ENCODE results near the gene SETD4. TPM values are rescaled to one million over a fixed set of nuclear protein-coding genes. Genes with fewer than 3 reads are reported as not detected.
A peak's percentile ranks its signal among the peaks of the same experiment; 100 is the strongest.
"Not testable (repeated sequence)": the region's sequence is repeated elsewhere in the genome, so short reads cannot be mapped to it uniquely, and the experiment has no call there.

SETD4 gene
- total RNA-seq, result 11.3 and 17.3 TPM in 2 replicates

- peak; percentile 74 for DNase-seq (ENCODE audit: low read depth, low spot score)
These were observed at the start of gene SETD4 for GRCh38 chr21:36060159-36060921. TSS of gene SETD4 (minus strand) at chr21:36060526. CDS start at chr21:36058888, 1,638 bp downstream.

DNA sequence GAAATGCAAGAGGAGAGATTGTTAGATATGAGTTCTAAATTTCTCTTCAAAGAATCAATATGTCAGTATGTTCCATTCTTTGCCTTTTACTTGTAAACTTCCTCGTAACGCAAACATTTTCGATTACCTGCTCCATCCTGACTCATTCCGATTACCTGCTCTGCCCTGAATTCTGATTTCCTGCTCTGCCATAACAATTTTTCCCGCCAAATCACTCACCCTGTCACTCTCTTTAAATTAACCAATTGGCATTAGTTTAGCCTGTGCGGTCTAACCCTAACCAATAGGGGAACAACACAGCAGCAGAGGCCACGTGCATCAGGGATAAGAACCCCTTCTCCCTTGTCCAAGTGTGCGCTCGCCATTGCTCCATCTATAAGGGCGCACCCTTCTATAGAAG, 49.5 kb upstream of the SETD4 start:
- DNase-seq (ENCODE audit: low read depth, low spot score), result no peak

DNA sequence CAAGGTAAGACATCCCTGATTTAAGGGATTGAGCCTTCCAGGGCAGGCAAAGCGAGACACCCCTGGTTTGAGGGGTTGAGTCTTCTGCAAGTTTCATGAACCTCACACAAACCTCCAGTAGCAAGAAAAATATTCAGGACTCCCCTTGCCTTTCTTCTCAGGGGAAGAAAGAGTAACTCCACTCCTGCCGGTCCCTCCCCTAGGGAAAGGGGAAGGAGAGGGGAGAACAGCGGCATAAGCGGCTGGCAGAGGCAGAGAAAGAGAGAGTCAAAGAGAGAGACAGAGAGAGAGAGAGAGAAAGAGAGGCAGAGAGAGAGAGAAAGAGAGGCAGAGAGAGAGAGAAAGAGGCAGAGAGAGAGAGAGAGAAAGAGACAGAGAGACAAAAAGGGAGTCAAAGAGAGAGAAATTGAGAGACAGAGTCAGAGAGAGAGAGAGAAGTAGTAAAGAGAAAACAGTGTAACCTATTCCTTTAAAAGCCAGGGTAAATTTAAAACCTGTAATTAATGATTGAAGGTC, 45.1 kb upstream of the SETD4 start:
- DNase-seq (ENCODE audit: low read depth, low spot score), result no peak

DNA sequence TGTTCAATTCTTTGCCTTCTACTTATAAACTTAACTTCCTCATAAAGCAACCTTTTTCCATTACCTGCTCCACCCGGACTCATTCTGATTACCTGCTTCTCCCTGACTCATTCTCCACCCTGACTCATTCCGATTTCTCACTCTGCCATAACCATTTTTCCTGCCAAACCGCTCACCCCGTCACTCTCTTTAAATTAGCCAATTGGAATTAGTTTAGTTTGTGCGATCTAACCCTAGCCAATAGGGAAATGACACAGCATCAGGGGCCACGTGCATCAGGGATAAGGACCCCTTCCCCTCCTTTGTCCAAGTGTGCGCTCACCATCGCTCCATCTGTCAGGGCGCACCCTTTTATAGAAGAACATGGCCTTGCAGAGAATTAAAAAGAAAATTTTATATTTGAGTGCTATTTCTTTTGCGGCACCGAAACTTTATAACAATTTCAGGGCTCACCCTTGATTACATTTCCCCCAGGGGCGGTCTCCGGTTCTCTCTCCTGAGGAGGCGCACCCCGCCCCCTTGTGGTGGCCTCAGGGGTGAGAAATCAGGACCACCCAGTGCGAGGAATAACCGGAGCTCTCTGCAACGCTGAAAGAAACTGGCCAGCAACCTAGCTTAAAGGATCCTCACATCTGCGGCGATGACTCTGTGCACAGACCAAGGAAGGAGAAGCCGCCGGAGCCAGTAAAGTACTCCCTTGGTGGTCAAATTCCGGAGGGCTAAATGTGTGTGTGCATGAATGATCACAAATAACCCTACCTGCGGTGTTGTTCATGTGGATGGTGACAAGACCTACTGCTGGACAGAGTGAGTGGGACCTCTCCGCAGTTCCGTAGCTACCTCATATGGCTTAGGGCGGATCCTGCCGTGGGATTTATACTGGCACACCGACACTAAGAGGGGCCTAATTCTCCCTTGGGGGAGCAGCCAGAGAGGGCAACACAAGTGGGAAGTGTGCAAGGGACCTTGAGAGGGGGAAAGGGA, 44.3 kb upstream of the SETD4 start:
- DNase-seq (ENCODE audit: low read depth, low spot score), result no peak

GRCh38 chr21:36103434-36103833, 43.1 kb upstream of the SETD4 start:
- DNase-seq (ENCODE audit: low read depth, low spot score), result no peak

GRCh38 chr21:36100971-36101641, 40.8 kb upstream of the SETD4 start:
- no peak for DNase-seq (ENCODE audit: low read depth, low spot score)

- DNase-seq (ENCODE audit: low read depth, low spot score), result not testable (repeated sequence)
These were observed 39.4 kb upstream of the SETD4 start for GRCh38 chr21:36099695-36100211.

GRCh38 chr21:36099000-36099399, 38.7 kb upstream of the SETD4 start:
- no peak for DNase-seq (ENCODE audit: low read depth, low spot score)

DNA sequence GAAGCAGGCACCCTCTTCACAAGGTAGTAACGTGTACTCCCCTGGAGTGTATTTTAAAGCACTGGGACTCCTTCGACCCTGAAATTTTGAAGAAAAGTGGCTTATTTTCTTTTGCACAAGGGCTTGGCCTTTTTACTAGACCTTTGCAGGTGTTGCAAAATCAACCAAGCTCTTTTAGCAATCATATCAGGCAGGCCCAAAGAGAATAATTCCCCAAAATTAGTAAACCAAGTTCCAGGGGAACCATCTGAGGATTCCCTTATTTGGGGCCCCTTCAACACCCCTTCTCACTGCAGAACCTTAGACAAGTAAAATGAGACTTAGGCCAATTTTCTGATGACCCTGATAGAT, 37.8 kb upstream of the SETD4 start:
- no peak for DNase-seq (ENCODE audit: low read depth, low spot score)

GRCh38 chr21:36097427-36098181, 37.3 kb upstream of the SETD4 start:
- DNase-seq (ENCODE audit: low read depth, low spot score), result no peak

DNA sequence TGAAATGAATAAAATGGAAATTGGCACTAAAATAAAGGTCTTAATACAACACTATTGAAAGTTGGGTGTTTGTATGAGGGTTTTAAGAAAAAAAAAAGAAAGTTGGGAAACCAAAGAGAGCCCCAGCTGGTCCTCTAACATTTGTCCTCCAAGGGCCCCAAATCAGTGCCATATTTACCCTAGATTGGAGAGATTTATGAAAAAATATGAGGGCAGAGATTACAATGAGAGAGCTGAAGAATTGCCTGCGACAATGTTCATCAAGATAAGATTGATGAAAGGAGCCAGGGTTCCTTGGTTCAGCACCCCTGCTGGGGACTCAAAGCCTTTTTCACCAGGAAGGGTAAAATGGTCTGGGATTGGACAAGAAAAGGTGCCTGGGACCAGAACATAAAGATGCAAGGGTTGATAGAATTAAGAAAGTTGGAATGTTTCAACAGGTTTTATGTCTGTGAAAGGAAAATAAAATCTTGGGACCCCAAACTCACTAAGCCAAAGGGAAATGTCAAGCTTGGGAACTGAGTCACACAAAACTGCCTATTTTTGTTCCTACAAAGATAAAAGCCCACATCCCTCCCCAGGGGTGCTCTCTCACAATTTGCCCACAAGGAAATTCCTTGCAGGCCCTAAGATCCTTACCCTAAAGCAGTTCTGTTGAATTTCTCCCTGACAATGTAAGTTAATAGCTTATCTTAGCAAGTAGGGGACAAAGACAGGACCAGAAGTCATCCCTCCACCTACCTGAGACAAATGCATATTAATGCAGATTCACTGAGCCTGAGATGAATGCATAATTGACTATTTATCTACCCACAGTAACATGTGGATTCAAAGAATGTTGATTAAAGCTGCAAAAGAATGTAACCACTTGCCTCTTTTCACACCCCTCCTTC, 36.3 kb upstream of the SETD4 start:
- no peak for DNase-seq (ENCODE audit: low read depth, low spot score)

GRCh38 chr21:36093512-36093911, 33.2 kb upstream of the SETD4 start:
- no peak for DNase-seq (ENCODE audit: low read depth, low spot score)

DNA sequence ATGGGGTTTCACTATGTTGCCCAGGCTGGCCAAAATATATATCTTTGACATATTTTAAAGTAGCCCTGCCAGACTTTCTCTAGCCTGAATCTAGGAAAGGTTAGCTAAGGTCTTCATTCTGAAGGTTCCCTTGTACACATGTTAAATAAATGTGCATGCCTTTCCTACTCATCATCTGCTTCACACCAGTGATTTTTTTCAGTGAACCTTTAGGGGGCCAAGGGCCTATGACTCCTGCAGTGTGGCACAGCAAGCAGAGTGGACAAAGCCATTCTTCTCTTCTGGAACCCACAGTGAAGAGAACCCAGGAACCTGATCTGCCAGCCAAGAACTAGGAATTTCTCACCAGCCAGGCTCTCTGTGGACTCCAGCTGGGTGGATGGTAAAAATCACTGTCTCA, 32.4 kb upstream of the SETD4 start:
- DNase-seq (ENCODE audit: low read depth, low spot score), result no peak

DNA sequence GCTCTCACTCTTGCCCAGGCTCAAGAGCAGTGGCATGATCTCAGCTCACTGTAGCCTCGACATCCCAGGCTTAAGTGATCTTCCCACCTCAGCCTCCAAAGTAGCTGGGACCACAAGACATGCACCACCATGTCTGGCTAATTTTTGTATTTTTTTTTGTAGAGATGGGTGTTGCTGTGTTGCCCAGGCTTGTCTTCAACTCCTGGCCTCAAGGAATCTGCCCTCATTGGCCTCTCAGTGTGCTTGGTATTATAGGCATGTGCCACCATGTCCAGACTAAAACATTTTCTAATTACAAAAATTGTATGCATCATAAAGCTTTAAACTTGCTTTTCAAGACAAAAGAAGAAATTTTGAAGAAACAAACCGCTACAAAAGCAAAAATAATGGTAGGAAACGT, 29.6 kb upstream of the SETD4 start:
- DNase-seq (ENCODE audit: low read depth, low spot score), result no peak

DNA sequence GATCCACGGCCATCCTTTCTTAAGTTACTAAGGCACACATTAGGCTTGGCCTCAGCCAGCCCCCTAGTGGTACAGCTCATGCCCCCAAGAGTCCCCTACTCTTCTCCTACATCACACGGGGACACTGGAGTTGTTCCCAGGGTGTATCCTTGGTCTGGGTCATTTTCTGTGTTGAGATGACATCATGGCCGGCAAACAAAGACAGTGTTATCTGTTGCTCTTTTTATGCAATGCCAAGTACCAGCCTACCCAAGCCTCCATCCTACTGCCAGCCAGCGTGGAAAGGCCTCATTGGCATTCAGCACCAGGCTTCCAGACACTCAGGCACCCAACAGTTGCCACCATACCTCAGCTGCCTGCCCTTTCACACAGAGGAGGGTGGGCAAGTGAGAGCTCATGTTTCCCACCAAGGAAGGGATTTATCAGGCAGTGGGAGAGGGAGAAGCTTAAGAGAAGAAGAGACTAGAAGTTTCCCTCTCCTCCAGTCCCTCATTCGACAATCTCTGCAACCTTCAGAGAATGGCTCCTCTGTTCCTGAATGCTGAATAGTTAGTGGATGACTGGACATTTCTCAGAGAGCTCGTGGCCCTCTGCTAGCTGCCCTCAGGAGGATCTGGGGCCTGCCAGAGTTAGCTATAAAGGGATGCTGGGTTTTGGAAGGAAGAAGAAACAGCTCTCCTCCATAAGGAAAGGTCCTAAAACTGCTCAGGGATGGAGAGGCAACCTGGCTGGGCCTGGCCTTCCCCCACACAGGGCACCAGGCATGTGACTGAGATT, 27.2 kb upstream of the SETD4 start:
- no peak for DNase-seq (ENCODE audit: low read depth, low spot score)

DNA sequence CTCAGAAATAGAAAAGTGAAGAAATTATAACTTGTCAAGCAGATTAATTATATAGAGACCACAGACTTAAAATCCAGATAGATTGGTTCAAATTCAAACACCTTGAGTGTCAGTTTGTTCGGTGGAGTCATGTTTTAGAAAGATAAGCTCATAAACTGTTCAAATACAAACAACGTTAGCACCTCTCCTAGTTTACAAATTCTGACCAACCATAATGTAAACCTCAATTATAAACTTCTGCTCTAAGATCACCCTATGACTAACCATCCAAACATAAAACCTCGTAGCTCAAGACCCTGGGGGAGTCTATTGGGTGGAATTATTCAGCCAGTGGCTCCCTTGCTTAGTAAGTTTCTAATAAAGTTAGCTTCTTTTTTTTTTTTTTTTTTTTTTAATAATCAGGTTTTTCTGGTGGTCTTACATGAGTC, 21.9 kb upstream of the SETD4 start:
- no peak for DNase-seq (ENCODE audit: low read depth, low spot score)

- no peak for DNase-seq (ENCODE audit: low read depth, low spot score)
These were observed 20.1 kb upstream of the SETD4 start for GRCh38 chr21:36080386-36080785.

GRCh38 chr21:36079671-36080070, 19.3 kb upstream of the SETD4 start:
- DNase-seq (ENCODE audit: low read depth, low spot score), result no peak

All from pulmonary artery endothelial cell (primary cell).